HepG2 (cell line): ENCODE data around the gene RHOT1. TPM values are rescaled to one million over a fixed set of nuclear protein-coding genes. Genes with fewer than 3 reads are reported as not detected.

Experiments used
- ADNP ChIP-seq: sonication (generic); formaldehyde crosslinking; IDR thresholded peaks from 2 replicates; pipeline ENCODE4 v1.4.0; 2020; ENCODE audit warnings: missing genetic modification reagents
- GLMP ChIP-seq: sonication (generic); formaldehyde crosslinking; IDR thresholded peaks from 2 replicates; pipeline ENCODE4 v1.9.0; 2021; ENCODE audit warnings: missing genetic modification reagents, mild to moderate bottlenecking, borderline replicate concordance
- HNF4A ChIP-seq: sonication (generic); formaldehyde crosslinking; IDR thresholded peaks from 2 replicates; pipeline ENCODE4 v1.4.0; 2020; ENCODE audit warnings: missing genetic modification reagents
- KDM5A ChIP-seq: fragments of 200-600 bp; sonication (generic); IDR thresholded peaks from 2 replicates; pipeline ENCODE4 v1.7.0; 2018; ENCODE audit warnings: antibody characterized with exemption, mild to moderate bottlenecking, low read length, borderline replicate concordance
- KIAA2018 ChIP-seq: sonication (generic); formaldehyde crosslinking; IDR thresholded peaks from 2 replicates; pipeline ENCODE4 v1.5.0; 2020; ENCODE audit warnings: mild to moderate bottlenecking, missing genetic modification reagents, borderline replicate concordance
- KLF16 ChIP-seq, 2 experiments: sonication (generic) in 1 of 2; formaldehyde crosslinking in 1 of 2; IDR thresholded peaks; 2 replicates each; pipeline versions ENCODE4 v1.6.1 to v1.8.0; 2016 to 2023; ENCODE audit warnings: missing genetic modification reagents in 2 of 2, missing compliant biosample characterization in 1 of 2
- MAX ChIP-seq: IDR thresholded peaks from 2 replicates; pipeline ENCODE4 v1.6.1; 2012; ENCODE audit warnings: inconsistent platforms
- MEIS2 ChIP-seq: sonication (generic); formaldehyde crosslinking; IDR thresholded peaks from 2 replicates; pipeline ENCODE4 v1.9.0; 2021; ENCODE audit warnings: mild to moderate bottlenecking, missing genetic modification reagents
- MTA1 ChIP-seq: sonication (generic); formaldehyde crosslinking; IDR thresholded peaks from 2 replicates; pipeline ENCODE4 v1.4.0; 2020; ENCODE audit warnings: missing genetic modification reagents, mild to moderate bottlenecking, borderline replicate concordance
- RBFOX2 ChIP-seq: fragments of 200-400 bp; formaldehyde crosslinking; IDR thresholded peaks from 2 replicates; pipeline ENCODE4 v1.6.1; 2017; ENCODE audit warnings: low read depth, mild to moderate bottlenecking, low read length
- RXRA ChIP-seq: sonication (generic); formaldehyde crosslinking; IDR thresholded peaks from 2 replicates; pipeline ENCODE4 v1.5.1; 2020; ENCODE audit warnings: missing genetic modification reagents
- ZFP1 ChIP-seq: IDR thresholded peaks from 2 replicates; pipeline ENCODE4 v1.6.1; 2016
- ZNF251 ChIP-seq: sonication (generic); formaldehyde crosslinking; IDR thresholded peaks from 2 replicates; pipeline ENCODE4 v1.9.0; 2021; ENCODE audit warnings: mild to moderate bottlenecking, missing genetic modification reagents
- ZNF350 ChIP-seq: sonication (generic); formaldehyde crosslinking; IDR thresholded peaks from 2 replicates; pipeline ENCODE4 v1.4.0; 2020; ENCODE audit warnings: mild to moderate bottlenecking, low read depth, missing genetic modification reagents, borderline replicate concordance
- ZNF354B ChIP-seq: sonication (generic); formaldehyde crosslinking; IDR thresholded peaks from 2 replicates; pipeline ENCODE4 v1.8.0; 2022; ENCODE audit warnings: mild to moderate bottlenecking, missing genetic modification reagents
- ZNF552 ChIP-seq: sonication (generic); formaldehyde crosslinking; IDR thresholded peaks from 2 replicates; pipeline ENCODE4 v1.9.0; 2022; ENCODE audit warnings: missing genetic modification reagents, mild to moderate bottlenecking, borderline replicate concordance
- ZNF75D ChIP-seq: sonication (generic); formaldehyde crosslinking; IDR thresholded peaks from 2 replicates; pipeline ENCODE4 v1.8.1; 2023; ENCODE audit warnings: missing genetic modification reagents, mild to moderate bottlenecking, borderline replicate concordance
- polyA plus RNA-seq, 8 experiments: library from polyadenylated mRNA; depleted of rRNA in 3 of 8; stranded (reverse) in 7 of 8; unstranded in 1 of 8; fragments of >200 nt; fragmentation: Illumina TruSeq in 4 of 8; extraction: Trizol in 4 of 8; gene quantifications; 2 replicates each; pipeline versions ENCODE4 v1.2.1 to v1.2.3, GENCODE V29; 2011 to 2016; ENCODE audit warnings: low read depth in 4 of 8, missing spikeins in 1 of 8, mixed read lengths in 1 of 8; ENCODE audit not compliant: insufficient read depth in 1 of 8
- total RNA-seq, 5 experiments: library from RNA; depleted of rRNA; stranded (reverse); fragments of >200 nt; fragmentation: Illumina TruSeq; extraction: Trizol; gene quantifications; 2 replicates each; pipeline ENCODE4 v1.2.3, GENCODE V29; 2016; ENCODE audit warnings: low read depth in 1 of 5
- TF ChIP-seq, protein P1 (sequence below): sonication (generic); formaldehyde crosslinking; IDR thresholded peaks from 2 replicates; pipeline ENCODE4 v1.4.0; 2020; ENCODE audit warnings: missing genetic modification reagents; ENCODE audit errors: not compliant biosample characterization

The RHOT1 gene
- total and polyA plus RNA-seq, 2 of the 13 experiments (the other 11 are each of a cell fraction or from before 2014, with no cell fraction given): 25.6 to 41.5 TPM

GRCh38 chr17:32142857-32143526, 690 bp downstream of the RHOT1 start (continued):
- TF ChIP-seq MAX (no peak), ZNF354B (no peak), ZNF350 (no peak; the same call in 1 of the 2 replicates), MEIS2 (no peak), ZFP1 (CRISPR knock-in tag) (no peak), ZNF75D (CRISPR knock-in tag) (no peak), RXRA (no peak), ZNF552 (no peak), KLF16 (CRISPR knock-in tag; IDR thresholded peaks at IDR 0.05) (no peak; a peak in 1 of 4 replicates), HNF4A (CRISPR knock-in tag) (no peak), GLMP (CRISPR knock-in tag) (no peak), KIAA2018 (no peak), KDM5A (peak; percentile 37; the same call in 1 of the 2 replicates), MTA1 (no peak), ADNP (no peak), ZNF251 (CRISPR knock-in tag) (no peak), RBFOX2 (no peak)
- TF ChIP-seq, protein P1, sequence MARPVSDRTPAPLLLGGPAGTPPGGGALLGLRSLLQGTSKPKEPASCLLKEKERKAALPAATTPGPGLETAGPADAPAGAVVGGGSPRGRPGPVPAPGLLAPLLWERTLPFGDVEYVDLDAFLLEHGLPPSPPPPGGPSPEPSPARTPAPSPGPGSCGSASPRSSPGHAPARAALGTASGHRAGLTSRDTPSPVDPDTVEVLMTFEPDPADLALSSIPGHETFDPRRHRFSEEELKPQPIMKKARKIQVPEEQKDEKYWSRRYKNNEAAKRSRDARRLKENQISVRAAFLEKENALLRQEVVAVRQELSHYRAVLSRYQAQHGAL: no peak
